Subcutaneous abdominal adipose tissue (tissue), 5 donors: Measurements from ENCODE around the gene DTD2.

Experiments
- H3K27ac ChIP-seq: one replicate; pipeline ENCODE4 v1.7.0; 2013; ENCODE audit warnings: low read depth, mild to moderate bottlenecking, inconsistent platforms, low read length, moderate library complexity
- H3K27me3 ChIP-seq, 5 donors: one replicate each; pipeline ENCODE4 v1.7.0; 2013; ENCODE audit warnings: low read length in 5 of 5, inconsistent platforms in 1 of 5; ENCODE audit not compliant: control insufficient read depth in 5 of 5, insufficient read depth in 4 of 5
- H3K36me3 ChIP-seq, 5 donors: one replicate each; pipeline ENCODE4 v1.7.0; 2013; ENCODE audit warnings: low read length in 5 of 5; ENCODE audit not compliant: control insufficient read depth in 5 of 5, insufficient read depth in 5 of 5
- H3K4me1 ChIP-seq, 5 donors: one replicate each; pipeline ENCODE4 v1.7.0; 2013; ENCODE audit warnings: low read length in 5 of 5, mild to moderate bottlenecking in 3 of 5, moderate library complexity in 1 of 5; ENCODE audit not compliant: control insufficient read depth in 5 of 5, insufficient read depth in 5 of 5
- H3K4me3 ChIP-seq, 5 donors: one replicate each; pipeline ENCODE4 v1.7.0; 2013; ENCODE audit warnings: low read length in 5 of 5, low read depth in 1 of 5
- H3K9ac ChIP-seq, 5 donors: one replicate each; pipeline ENCODE4 v1.7.0; 2013; ENCODE audit warnings: low read length in 5 of 5, mild to moderate bottlenecking in 4 of 5, moderate library complexity in 3 of 5
- H3K9me3 ChIP-seq, 5 donors: one replicate each; pipeline ENCODE4 v1.7.0; 2013; ENCODE audit warnings: low read length in 5 of 5; ENCODE audit not compliant: control insufficient read depth in 5 of 5
- donor health status: healthy.
- donor health status: healthy.
- donor health status: healthy.
- donor health status: healthy.
- donor health status: healthy.

Gene DTD2

GRCh38 chr14:31456841-31457664 lies at the start of gene DTD2:
TSS of gene DTD2 (minus strand) at chr14:31457506. CDS start at chr14:31457393, 113 bp downstream.
- Histone ChIP-seq H3K9ac (peak within 1 kb of the TSS; percentile 83 to 98 (median 87)), H3K4me3 (peak within 1 kb of the TSS; percentile 65 to 94 (median 88)), H3K27me3 (no peaks in the 10 kb centered on the region), H3K9me3 (no peaks in the 10 kb centered on the region), H3K36me3 (peaks cover 4 to 6% (median 5%) of the 10 kb centered on the region in 5 donors), H3K27ac (peak within 1 kb of the TSS; percentile 97), H3K4me1 (peaks cover 0 to 42% (median 33%) of the 10 kb centered on the region in 5 donors)

- Histone ChIP-seq H3K4me1 (peaks cover 3 to 25% (median 21%) of the 10 kb centered on the region in 5 donors), H3K9ac (no peak overlapping the region), H3K27me3 (no peaks in the 10 kb centered on the region), H3K4me3 (no peak overlapping the region), H3K9me3 (no peaks in the 10 kb centered on the region), H3K27ac (peak overlapping the region; percentile 60), H3K36me3 (no peaks in the 10 kb centered on the region)
Measured at GRCh38 chr14:31505411-31505810, 48.1 kb upstream of the DTD2 start.

GRCh38 chr14:31501870-31502269 lies 44.6 kb upstream of the DTD2 start:
- no peak overlapping the region for H3K4me3 ChIP-seq
- no peaks in the 10 kb centered on the region for H3K9me3 ChIP-seq
- no peaks in the 10 kb centered on the region for H3K27me3 ChIP-seq
- no peak overlapping the region for H3K27ac ChIP-seq
- no peaks in the 10 kb centered on the region for H3K36me3 ChIP-seq
- no peak overlapping the region for H3K9ac ChIP-seq
- peaks cover 3 to 18% (median 17%) of the 10 kb centered on the region in 5 donors for H3K4me1 ChIP-seq

GRCh38 chr14:31492759-31493498 lies 35.6 kb upstream of the DTD2 start:
- H3K27ac ChIP-seq, result no peak overlapping the region
- H3K9me3 ChIP-seq, result no peaks in the 10 kb centered on the region
- H3K36me3 ChIP-seq, result no peaks in the 10 kb centered on the region
- H3K27me3 ChIP-seq, result no peaks in the 10 kb centered on the region
- no peak overlapping the region for H3K9ac ChIP-seq
- H3K4me3 ChIP-seq, result no peak overlapping the region
- H3K4me1 ChIP-seq, result no peaks in the 10 kb centered on the region

- Histone ChIP-seq H3K27ac (no peak overlapping the region), H3K36me3 (no peaks in the 10 kb centered on the region), H3K4me3 (no peak overlapping the region), H3K9me3 (no peaks in the 10 kb centered on the region), H3K9ac (no peak overlapping the region), H3K27me3 (no peaks in the 10 kb centered on the region), H3K4me1 (peaks cover 0 to 4% (median 0%) of the 10 kb centered on the region in 5 donors)
Measured at GRCh38 chr14:31489691-31490090, 32.4 kb upstream of the DTD2 start.

GRCh38 chr14:31487886-31488285 lies 30.6 kb upstream of the DTD2 start, which contains the start of gene GPR33:
TSS of gene GPR33 (minus strand) at chr14:31488039. CDS start at chr14:31483965, 4,074 bp downstream.
- H3K27me3 ChIP-seq, result no peaks in the 10 kb centered on the region
- H3K9me3 ChIP-seq, result no peaks in the 10 kb centered on the region
- H3K4me3 ChIP-seq, result no peak within 1 kb of the TSS
- H3K27ac ChIP-seq, result no peak within 1 kb of the TSS
- H3K36me3 ChIP-seq, result no peaks in the 10 kb centered on the region
- no peak within 1 kb of the TSS for H3K9ac ChIP-seq
- peaks cover 0 to 4% (median 0%) of the 10 kb centered on the region in 5 donors for H3K4me1 ChIP-seq

GRCh38 chr14:31486764-31487163 lies 29.5 kb upstream of the DTD2 start:
- no peak overlapping the region for H3K4me3 ChIP-seq
- H3K9ac ChIP-seq, result peak overlapping the region in 1 of 5 donors; percentile 22
- H3K9me3 ChIP-seq, result no peaks in the 10 kb centered on the region
- H3K27ac ChIP-seq, result no peak overlapping the region
- peaks cover 0 to 4% (median 0%) of the 10 kb centered on the region in 5 donors for H3K4me1 ChIP-seq
- H3K36me3 ChIP-seq, result no peaks in the 10 kb centered on the region
- H3K27me3 ChIP-seq, result no peaks in the 10 kb centered on the region

- Histone ChIP-seq H3K36me3 (no peaks in the 10 kb centered on the region), H3K4me3 (no peak overlapping the region)
Measured at GRCh38 chr14:31484754-31485153, 27.4 kb upstream of the DTD2 start.

GRCh38 chr14:31480156-31480555 lies 22.9 kb upstream of the DTD2 start:
- Histone ChIP-seq H3K4me1 (peaks cover 0 to 12% (median 10%) of the 10 kb centered on the region in 5 donors), H3K27me3 (no peaks in the 10 kb centered on the region), H3K9ac (no peak overlapping the region), H3K4me3 (no peak overlapping the region), H3K9me3 (no peaks in the 10 kb centered on the region), H3K36me3 (no peaks in the 10 kb centered on the region), H3K27ac (no peak overlapping the region)

More at GRCh38 chr14:31484754-31485153, 27.4 kb upstream of the DTD2 start:
- Histone ChIP-seq H3K27ac (no peak overlapping the region), H3K4me1 (peaks cover 0 to 4% (median 0%) of the 10 kb centered on the region in 5 donors), H3K9ac (no peak overlapping the region), H3K27me3 (no peaks in the 10 kb centered on the region), H3K9me3 (no peaks in the 10 kb centered on the region)

GRCh38 chr14:31479027-31479426 lies 21.7 kb upstream of the DTD2 start:
- no peak overlapping the region for H3K27ac ChIP-seq
- H3K9ac ChIP-seq, result no peak overlapping the region
- peaks cover 0 to 12% (median 10%) of the 10 kb centered on the region in 5 donors for H3K4me1 ChIP-seq
- H3K36me3 ChIP-seq, result no peaks in the 10 kb centered on the region
- H3K27me3 ChIP-seq, result no peaks in the 10 kb centered on the region
- H3K9me3 ChIP-seq, result no peaks in the 10 kb centered on the region
- H3K4me3 ChIP-seq, result no peak overlapping the region
